GM21825 (cell line): Measurements from ENCODE around the gene WNK3.

Experiments
- ATAC-seq: cut with Tn5 transposase; IDR thresholded peaks from one replicate; pipeline ENCODE4 v1.9.1; 2021; ENCODE audit warnings: mild to moderate bottlenecking, moderate library complexity; ENCODE audit not compliant: unreplicated experiment

WNK3 gene

GRCh38 chrX:54171527-54172250 lies 186.2 kb downstream of the WNK3 start:
- ATAC-seq: no peak

- ATAC-seq: no peak
Observed at GRCh38 chrX:54171091-54171490, 186.8 kb downstream of the WNK3 start.

- no peak for ATAC-seq
Observed at GRCh38 chrX:54166915-54167314, 190.9 kb downstream of the WNK3 start.

- no peak for ATAC-seq
Observed at GRCh38 chrX:54157561-54157960, 200.3 kb downstream of the WNK3 start.
